ENCODE measurements around the gene GRK3.
"Not testable (repeated sequence)": the region's sequence is repeated elsewhere in the genome, so short reads cannot be mapped to it uniquely, and the experiment has no call there.

The GRK3 gene

DNA sequence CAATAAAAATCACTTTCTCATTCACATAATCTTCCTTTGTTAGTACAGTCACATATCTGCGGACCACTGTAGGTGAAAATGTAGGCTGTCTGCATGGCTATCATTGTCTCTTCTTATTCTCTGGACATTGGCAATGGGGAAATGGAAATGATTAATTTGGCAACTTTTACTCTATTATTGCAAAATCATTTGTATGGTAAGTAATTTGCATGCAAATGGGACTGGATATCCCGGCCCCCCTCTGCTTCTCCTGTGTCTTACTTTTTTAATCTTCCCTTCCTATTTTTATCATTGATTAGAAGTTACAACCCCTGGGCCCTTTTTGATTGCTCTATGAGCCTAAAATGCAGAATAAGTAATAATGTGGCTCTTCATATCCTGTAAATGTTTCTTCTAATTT lies 6.0 kb downstream of the GRK3 start:
- H3K27ac ChIP-seq, result no peak overlapping the region
- no peak for DNase-seq (ENCODE audit: low read depth, low spot score)

DNA sequence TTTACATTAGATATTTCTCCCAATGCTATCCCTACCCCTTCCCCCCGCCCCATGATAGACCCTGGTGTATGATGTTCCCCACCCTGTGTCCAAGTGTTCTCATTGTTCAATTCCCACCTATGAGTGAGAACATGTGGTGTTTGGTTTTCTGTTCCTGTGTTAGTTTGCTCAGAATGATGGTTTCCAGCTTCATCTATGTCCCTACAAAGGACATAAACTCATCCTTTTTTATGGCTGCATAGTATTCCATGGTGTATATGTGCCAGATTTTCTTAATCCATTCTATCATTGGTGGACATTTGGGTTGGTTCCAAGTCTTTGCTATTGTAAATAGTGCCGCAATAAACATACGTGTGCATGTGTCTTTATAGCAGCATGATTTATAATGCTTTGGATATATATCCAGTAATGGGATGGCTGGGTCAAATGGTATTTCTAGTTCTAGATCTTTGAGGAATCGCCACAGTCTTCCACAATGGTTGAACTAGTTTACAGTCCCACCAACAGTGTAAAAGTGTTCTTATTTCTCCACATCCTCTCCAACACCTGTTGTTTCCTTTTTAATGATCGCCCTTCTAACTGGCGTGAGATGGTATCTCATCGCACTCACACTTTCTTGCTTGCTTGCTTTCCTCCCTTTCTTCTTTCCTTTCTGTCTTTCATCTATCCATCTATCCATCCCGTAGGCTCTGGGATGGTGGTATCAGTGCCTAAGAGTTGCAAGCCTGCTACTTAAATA lies 7.7 kb downstream of the GRK3 start:
- not testable (repeated sequence) for DNase-seq (ENCODE audit: low read depth, low spot score); H3K27ac ChIP-seq

DNA sequence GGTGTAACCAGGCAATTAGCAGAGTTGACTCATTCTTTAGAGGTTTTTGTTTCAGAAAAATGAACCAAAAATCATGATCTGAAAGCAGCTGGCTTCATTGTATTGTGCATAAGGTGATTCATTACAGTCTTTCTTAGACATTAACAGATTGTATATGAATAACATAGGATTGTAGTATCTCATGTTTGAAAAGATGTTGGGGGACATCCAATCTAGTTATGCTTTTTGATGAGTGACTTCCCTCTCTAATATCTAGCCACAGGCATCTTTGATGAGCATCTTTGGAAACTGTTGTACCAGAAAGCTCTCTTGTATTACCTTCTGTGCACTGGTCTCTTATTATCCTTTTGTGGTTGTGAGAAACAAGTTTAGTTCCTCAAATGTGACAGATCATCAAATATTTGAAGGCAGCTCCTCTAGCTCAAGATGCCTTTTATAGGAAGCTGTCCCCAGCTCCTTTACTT lies 8.3 kb downstream of the GRK3 start:
- DNase-seq (ENCODE audit: low read depth, low spot score), result no peak
- no peak overlapping the region for H3K27ac ChIP-seq

DNA sequence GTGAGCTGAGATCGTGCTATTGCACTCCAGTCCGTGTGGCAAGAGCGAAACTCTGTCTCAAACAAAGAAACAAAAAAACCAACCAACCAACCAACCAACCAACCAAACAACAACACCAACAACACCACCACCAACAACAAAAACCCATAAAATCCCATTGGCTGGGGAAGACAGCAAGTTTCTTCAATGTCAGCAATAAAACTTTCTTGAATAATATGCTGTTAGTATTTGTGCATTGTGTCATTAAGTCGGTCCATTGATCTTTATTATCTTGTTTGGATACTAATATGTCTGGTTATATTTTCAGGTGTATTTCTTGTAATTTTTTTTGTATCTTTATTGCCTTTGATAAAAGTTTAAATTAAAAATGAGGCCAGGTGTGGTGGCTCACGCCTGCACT lies 9.4 kb downstream of the GRK3 start:
- no peak for DNase-seq (ENCODE audit: low read depth, low spot score)
- H3K27ac ChIP-seq, result no peak overlapping the region

DNA sequence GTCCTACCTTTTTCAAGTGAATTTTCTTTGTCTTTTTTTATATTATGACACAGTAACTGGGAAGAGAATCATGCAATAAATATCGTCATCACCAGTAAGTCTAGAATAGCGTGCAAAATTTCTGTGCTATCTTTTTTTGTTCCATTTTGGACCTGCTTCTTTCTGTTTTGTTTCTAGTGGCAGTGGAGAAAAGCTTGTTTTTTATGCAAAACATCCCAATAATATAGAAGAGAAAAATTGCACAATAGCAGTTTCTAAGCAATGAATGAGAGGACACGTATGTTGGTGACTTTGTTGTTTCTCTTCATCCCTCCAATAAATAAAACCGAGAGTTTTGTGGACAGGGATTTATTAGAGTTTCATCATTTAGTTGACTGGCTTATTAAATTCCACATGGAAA lies 10.3 kb downstream of the GRK3 start:
- no peak overlapping the region for H3K27ac ChIP-seq
- DNase-seq (ENCODE audit: low read depth, low spot score), result no peak

DNA sequence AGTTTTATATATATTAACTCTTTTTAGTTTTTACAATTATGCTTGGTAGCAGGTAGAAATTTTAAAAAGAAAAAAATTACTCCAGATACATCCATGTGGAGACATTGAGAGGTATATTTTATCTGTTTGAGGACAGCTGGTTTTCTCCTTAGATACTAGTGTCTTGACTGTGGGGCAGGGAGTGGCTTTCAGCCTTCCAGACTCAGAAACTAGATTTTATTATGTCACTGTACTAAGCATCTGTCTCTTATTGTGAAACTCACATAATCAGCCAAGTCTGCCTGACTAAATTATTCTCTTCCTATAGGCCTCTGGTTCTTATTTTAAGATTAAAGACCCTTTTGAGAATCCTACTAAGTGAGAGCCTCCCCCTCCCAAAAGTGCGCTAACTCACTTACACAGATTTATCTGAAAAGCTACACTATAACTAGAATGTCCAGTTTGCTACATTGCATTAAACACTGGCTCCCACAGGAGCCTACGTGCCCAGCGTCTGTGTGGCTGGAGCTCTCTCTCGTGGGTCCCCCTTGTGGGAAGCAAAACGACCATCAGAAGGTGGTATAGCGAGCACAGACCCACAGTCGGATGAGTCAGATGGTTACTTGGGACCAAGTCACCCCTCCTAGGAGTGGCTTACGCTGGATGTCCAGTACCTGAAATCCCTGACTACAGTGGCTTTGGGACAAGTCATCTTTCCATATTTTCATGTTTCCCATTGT lies 11.4 kb downstream of the GRK3 start:
- not testable (repeated sequence) for H3K27ac ChIP-seq; DNase-seq (ENCODE audit: low read depth, low spot score)

DNA sequence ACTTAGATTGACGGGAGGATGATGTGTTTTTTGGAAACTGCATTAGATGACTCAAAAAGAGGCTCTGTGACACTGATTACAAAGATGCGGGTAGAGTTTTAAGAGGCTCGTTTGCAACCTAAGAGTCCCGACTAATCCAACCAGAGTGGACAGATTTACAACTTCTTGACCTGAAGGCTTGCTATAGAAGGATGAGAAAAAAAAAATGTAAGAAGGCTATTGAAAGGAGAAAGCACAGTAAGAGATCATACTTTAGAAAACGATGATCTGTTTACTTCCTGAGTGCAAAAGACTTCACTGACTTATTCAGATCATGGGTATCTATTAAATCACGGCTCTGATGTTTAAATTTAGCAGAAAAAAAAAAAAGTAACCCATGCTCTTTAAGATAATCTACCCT lies 17.0 kb downstream of the GRK3 start:
- H3K27ac ChIP-seq; DNase-seq (ENCODE audit: low read depth, low spot score): not testable (repeated sequence)

DNA sequence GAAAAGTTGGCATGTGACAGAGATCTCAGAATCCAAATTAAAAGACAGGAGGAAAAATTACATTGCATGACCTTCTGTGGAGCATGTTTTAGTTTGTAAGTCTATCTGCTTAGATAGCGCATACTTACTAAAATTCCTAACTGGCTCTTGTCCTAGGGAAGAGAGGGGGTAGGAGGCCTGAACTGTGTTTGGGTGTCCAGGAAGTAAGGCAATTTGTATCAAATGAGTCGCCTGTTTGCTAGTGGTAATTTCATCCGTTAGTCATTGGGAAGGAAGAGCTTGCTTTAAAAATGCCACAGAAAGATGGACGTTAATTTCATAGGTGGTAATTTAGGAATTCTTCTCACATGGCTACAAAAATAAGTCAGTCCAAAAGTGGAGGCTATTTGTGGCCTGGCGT lies 18.5 kb downstream of the GRK3 start:
- no peak for DNase-seq (ENCODE audit: low read depth, low spot score)
- no peak overlapping the region for H3K27ac ChIP-seq

DNA sequence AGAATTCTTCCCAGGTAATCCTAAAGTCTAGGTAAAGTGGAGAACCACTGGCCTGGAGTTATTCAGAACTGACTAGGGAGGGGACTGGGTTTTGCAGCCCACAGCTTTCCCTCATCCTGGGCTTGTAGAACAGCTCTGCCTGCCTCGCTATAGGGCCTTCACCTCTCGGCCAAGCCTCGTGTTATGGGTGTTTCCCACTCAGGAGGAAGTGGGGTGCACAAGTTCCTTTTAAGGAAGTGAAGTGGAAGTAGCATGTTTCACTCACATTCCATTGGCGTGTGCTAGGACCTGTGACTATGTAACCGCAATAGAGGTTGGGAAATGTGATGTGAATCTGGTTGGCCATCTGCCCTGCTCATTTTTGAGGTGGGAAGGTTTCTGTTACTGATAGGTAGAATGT lies 20.5 kb downstream of the GRK3 start:
- not testable (repeated sequence) for DNase-seq (ENCODE audit: low read depth, low spot score); H3K27ac ChIP-seq

DNA sequence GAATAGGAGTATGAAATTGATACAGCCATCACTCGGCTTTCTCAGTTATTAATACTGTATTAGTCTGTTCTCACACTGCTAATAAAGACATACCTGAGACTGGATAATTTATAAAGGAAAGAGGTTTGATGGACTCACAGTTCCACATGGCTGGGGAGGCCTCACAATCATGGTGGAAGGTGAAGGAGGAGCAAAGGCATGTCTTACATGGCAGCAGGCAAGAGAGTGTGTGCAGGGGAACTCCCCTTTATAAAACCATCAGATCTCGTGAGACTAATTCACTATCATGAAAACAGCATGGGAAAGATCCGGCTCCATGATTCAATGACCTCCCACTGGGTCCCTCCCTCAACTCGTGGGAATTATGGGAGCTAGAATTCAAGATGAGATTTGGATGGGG lies 25.2 kb downstream of the GRK3 start:
- H3K27ac ChIP-seq; DNase-seq (ENCODE audit: low read depth, low spot score): not testable (repeated sequence)

DNA sequence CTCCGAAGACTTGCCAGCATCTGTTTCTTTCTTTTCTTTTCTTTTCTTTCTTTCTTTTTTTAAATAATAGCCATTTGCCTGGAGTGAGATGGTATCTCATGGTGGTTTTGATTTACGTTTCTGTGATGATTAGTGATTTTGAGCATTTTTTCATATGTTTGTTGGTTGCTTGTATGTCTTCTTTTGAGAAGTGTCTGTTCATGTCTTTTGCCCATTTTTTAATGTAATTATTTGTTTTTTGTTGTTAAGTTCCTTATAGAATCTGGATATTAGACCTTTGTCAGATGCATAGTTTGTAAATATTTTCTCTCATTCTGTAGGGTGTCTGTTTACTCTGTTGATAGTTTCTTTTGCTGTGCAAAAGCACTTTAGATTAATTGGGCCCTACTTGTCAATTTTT lies 28.8 kb downstream of the GRK3 start:
- not testable (repeated sequence) for DNase-seq (ENCODE audit: low read depth, low spot score); H3K27ac ChIP-seq

DNA sequence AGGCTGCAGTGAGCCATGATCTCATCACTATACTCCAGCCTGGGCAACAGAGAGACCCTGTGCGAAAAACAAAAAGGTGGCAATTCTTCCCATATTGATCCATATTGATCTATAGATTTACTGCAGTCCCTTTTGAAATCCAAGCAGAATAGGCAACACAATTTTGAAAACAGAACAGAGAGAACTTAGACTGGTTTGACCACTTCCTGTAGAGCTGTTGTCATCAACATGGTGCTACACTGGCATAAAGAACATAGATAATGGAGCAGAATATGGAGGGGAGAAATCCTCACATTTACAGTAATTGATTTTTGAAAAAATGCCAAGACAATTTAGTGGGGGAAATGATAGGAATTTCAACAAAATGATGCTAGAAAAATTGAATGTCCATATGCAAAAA lies 34.1 kb downstream of the GRK3 start:
- DNase-seq (ENCODE audit: low read depth, low spot score), result no peak
- no peak overlapping the region for H3K27ac ChIP-seq

DNA sequence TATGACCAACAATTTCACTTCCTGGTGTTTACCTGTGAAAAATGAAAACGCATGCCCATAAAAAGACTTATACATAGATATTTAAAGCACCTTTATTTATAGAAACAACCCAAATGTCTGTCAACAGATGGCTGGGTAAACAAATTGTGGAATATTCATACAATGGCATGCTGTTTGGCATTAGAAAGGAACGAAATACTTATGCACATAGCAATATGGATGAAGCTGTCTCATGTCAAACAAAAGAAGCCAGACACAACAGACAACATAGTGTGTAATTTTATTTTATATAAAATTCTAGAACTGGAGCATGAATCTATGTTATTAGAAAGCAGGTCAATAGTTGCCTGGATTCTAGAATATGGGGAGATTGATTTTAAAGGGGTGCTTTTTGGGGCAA lies 38.0 kb downstream of the GRK3 start:
- H3K27ac ChIP-seq, result no peak overlapping the region
- DNase-seq (ENCODE audit: low read depth, low spot score), result no peak

DNA sequence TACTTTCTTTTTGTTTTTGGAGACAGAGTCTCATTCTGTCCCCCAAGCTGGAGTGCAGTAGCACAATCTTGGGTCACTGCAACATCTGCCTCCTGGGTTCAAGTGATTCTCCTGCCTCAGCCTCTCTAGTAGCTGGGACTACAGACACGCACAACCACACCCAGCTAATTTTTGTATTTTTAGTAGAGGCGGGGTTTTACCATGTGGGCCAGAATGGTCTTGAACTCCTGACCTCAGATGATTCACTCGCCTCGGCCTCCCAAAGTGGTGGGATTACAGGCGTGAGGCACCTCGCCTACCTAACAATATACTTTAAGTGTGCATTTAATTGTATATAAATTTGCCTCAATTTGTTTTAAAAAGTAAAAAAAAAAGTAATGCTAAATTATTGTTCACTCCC lies 38.4 kb downstream of the GRK3 start:
- no peak overlapping the region for H3K27ac ChIP-seq
- no peak for DNase-seq (ENCODE audit: low read depth, low spot score)

DNA sequence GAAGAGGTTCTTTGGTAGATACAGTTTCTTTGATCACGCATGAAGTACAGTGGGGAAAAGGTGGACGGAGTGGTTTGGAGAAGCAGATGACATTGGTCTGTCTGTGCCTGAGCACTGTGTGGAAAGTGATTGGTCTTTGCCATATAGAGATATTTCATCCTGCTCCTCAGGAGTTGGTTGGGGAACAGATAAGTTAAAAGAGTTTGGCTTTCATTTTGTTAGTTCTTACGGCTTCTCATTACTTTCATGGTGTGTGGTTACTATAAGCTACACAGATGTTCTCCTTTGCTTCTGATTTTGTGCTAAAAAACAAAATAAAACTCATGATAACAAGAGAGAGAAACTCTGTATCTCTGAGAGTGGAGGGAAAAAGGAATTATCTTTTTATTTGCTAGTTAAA lies 40.7 kb downstream of the GRK3 start:
- DNase-seq (ENCODE audit: low read depth, low spot score); H3K27ac ChIP-seq: not testable (repeated sequence)

DNA sequence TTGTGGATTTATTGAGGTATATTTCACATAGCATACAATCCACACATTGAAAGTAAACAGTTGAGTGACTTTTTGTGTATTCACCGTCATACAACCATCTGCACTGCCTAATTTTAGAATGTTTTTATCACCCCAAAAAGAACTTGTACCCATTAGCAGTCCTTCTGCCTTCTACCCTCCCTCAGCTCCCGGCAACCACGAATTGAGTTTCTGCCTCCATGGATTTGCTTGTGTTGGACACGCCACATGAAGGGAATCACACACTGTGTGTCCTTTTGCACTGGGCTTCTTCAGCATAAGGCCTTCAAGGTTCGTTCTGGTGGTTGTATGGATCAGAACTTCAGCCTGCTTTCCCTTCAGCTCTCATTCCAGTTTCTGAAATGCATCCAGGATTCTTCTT lies 41.1 kb downstream of the GRK3 start:
- H3K27ac ChIP-seq; DNase-seq (ENCODE audit: low read depth, low spot score): not testable (repeated sequence)

DNA sequence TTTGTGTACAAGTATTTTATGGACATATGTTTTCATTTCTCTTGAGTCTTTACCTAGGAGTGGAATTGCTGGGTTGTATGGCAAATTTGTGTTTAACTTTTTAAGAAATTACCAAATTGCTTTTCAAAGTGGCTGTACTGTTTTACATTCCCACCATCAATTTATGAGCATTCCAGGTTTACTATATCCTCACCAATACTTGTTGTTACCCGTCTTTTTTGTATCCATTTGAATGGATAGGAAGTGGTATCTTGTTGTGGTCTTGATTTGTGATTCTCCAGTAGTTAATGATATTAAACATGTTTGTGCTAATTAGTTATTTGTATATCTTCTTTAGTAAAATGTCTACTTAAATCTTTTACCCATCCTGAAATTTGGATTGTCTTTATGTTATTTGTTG lies 46.8 kb downstream of the GRK3 start:
- not testable (repeated sequence) for H3K27ac ChIP-seq; DNase-seq (ENCODE audit: low read depth, low spot score)

DNA sequence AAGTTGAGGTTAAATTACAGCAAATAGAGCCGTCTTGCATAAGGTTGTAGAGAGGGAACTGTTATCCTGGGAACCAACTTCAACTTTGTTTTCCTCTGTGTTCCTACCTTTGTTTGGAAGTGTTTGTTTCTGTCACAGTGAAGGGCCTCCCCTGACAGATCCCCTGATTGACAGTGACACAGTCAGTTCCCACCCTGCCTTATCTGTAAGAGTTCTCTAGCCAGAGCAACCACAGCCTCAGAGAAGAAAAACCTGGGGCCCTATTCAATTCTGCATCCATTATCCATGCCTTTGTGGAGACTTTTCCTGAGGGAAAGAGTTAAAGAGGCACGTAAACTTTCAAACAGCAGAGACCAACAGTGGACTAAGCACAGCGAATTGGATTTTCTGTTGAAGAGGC lies 48.7 kb downstream of the GRK3 start:
- not testable (repeated sequence) for DNase-seq (ENCODE audit: low read depth, low spot score); H3K27ac ChIP-seq

DNA sequence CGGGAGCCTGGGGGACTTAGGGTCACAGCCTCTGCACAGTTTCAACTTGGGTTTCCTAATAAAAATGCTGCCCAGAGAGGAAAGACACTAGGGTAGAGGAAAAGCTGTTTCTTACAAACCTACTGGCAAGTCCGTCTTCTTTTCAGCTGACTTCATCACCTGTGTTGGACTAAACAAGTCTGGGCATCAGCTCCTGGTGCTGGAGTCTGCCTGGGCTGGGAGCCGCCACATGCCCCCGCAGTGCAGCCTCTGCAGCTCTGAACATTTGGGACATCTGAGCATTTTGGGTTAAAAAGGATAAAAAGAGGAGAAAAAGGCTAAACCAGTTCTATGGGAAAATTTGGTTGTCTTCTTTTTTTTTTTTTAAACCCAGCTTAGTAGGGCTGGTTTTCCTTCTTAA lies 49.1 kb downstream of the GRK3 start:
- not testable (repeated sequence) for H3K27ac ChIP-seq; DNase-seq (ENCODE audit: low read depth, low spot score)

DNA sequence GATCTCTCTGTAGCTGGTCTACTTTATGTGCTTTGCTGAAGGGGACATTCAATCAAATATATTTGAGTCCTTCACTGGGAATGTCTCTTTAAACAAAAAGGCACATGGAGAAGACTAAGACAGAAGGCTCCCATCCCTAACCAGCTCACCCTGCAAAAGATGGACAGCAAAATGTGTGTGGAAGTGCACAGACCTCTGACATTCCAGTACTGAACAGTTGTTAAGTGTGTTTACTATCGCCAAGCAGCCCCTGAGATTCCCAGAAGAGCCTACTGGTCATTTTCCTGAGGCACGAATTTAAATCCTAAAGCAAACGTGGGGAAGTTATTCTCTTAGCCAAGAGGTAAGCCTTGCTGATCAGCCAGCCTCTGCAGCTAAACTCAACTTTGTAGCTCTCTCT lies 50.3 kb downstream of the GRK3 start:
- H3K27ac ChIP-seq; DNase-seq (ENCODE audit: low read depth, low spot score): not testable (repeated sequence)

DNA sequence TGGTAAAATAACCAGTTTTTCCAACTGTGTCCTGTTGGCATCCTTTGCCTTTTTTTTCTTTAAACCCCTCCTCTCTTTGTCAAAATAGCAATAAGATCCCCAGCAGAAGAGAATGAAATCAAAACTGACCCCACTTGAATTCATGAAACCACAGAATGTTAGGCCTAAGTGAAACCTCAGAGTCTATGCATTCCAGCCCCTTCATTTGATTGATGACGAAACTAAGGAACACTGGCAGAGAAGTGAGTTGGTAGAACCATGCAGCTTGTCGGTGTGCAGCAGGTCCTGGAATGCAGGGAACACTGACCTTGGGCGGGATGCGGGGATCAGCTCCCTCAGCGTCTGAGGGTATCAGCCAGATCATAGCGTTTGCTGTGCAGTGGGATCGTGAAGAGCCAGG lies 57.5 kb downstream of the GRK3 start:
- no peak overlapping the region for H3K27ac ChIP-seq
- no peak for DNase-seq (ENCODE audit: low read depth, low spot score)

DNA sequence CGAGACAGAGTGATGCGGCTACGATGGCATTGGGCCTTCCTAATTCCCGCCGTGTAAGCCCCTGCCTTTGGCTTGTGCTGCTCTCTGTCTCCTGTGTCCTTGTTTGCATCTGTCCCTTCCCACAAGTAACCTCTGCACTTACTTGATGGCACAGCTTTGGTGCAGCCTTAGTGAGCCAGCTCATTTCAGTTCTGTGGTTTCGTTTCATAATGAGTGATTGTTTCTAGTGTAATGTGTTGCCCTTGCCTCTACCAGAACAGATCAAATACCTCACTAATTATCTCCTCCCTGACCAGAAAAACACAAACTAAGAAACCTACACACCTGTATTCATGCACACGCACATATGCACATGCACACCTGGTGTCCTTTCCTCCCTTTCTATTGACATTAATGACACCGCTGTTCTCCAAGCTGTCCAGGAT lies 58.8 kb downstream of the GRK3 start:
- no peak for DNase-seq (ENCODE audit: low read depth, low spot score)

More for the DNA sequence above, 58.8 kb downstream of the GRK3 start:
- no peak overlapping the region for H3K27ac ChIP-seq
